GM21528 (cell line): ENCODE measurements around the gene CCNK.

Experiments used
- ATAC-seq: cut with Tn5 transposase; IDR thresholded peaks from one replicate; pipeline ENCODE4 v1.9.1; 2021; ENCODE audit warnings: mild to moderate bottlenecking, moderate library complexity; ENCODE audit not compliant: unreplicated experiment, low FRiP score

CCNK gene

GRCh38 chr14:99549684-99550083 lies 68.5 kb downstream of the CCNK start:
- ATAC-seq: no peak

- ATAC-seq: no peak
Measured at GRCh38 chr14:99550387-99550992, 69.3 kb downstream of the CCNK start.

DNA sequence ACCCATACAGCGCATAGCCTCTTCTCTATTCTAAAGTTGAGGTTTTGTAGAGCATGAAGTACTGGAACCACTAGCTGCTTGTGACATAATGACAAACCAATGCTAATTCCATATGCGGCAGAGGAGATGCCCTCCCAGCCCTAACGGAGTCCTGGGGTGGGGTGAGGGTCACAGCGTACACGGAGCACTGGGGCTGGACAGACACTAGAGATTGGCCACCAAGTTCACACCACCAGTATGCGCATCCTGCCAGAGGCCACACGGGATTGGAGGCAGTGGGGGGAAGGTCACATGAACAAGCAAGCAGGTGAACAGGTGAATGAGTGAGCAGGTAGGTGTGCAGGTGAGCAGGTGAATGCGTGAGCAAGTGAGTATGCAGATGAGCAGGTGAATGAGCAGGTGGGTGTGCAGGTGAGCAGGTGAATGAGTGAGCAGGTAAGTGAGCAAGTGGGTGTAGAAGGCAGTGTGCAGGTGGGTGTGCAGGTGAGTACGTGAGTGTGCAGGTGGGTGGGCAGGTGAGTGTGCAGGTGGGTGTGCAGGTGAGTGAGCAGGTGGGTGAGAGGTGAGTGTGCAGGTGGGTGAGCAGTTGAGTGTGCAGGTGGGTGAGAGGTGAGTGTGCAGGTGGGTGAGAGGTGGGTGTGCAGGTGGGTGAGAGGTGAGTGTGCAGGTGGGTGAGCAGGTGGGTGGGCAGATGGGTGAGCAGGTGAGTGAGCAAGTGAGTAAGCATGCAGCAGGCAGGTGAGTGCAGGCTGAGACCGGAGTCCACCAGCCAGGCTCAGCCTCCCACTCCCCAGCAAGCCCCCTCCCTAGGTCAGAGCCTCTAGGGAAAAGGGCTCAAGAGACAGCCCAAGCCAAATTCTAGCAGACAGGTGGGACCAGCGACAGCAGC lies 70.1 kb downstream of the CCNK start:
- no peak for ATAC-seq

- no peak for ATAC-seq
Measured at GRCh38 chr14:99552021-99552553, 70.9 kb downstream of the CCNK start.

GRCh38 chr14:99552572-99553216 lies 71.5 kb downstream of the CCNK start:
- ATAC-seq: no peak

DNA sequence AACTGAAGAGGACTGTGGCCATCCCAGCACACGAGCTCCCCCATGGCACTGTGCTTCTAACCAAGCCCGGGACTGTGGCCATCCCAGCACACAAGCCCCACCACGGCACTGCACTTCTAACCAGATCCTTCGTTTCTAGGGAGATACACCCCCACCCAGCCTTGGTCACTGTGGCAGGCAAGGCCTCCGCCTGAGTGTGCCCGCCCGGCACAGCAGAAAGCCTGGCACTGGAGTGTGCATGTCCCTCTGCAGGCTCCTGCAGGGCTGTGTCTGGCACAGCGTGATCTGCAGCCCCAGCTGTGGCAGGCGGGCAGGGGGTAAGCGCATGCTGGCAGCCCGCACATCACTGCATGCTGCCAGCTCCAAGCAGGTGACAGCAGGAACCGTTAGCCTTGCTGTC lies 73.0 kb downstream of the CCNK start:
- ATAC-seq: no peak

- no peak for ATAC-seq
Measured at GRCh38 chr14:99554757-99555531, 73.7 kb downstream of the CCNK start.

GRCh38 chr14:99556134-99556791 lies 75.1 kb downstream of the CCNK start:
- no peak for ATAC-seq

DNA sequence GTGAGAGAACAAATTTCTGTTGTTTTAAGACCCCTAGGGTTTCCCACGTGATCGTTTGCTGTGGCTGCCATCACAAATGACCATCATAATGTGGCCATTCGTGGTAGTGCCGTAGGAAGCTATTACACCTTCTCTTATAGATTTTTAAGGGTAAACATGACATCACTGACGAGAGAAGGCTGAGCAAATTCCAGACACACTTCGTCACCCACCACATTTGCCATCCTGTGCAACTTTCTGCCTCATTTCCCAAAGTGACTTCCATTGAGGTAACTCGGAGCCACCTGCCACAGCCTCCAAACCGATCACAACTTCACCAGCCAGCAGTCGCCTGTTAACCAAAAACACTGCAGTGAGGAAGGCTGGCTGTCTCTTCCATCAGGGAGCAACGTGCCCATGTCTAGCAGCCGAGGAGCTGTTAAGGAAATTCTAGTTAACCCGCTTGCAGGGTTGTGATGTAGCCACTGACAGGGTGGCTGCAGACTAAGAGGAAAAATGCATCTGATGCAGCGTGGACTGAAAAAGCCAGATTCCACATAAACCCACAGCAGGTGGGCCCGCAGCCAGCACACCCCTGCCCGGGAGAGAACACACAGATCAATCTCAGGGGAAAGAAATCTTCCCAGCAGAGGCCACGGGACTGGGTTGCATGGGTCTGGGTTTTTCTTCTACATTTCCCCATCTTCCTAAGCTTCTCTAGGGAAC lies 78.2 kb downstream of the CCNK start:
- no peak for ATAC-seq

- no peak for ATAC-seq
Measured at GRCh38 chr14:99560403-99560802, 79.2 kb downstream of the CCNK start.

- ATAC-seq: no peak
Measured at GRCh38 chr14:99560922-99561683, 79.9 kb downstream of the CCNK start.

DNA sequence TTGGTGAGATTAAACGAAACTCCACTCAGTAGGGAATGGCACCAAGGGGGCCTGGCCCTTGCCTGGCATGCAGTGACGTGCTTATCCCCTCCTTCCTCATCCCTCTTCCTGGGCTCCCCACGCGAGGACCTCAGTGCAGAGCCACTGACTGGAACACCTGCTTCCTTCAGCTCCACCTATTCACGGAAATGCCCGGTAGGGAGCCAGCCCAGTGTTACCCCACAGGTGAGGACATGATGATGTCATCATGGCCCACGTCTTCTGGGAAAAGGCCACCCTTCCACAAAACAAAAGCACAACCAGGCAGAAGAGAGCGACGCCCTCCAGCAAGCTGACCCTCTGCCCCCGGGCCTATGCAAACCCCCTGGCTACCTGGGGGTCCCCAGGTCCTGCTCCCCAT lies 80.7 kb downstream of the CCNK start:
- no peak for ATAC-seq
